OCI-LY3 (cell line): ENCODE measurements around the gene GNPDA1.

ENCODE experiments used
- EZH2phosphoT487 ChIP-seq: fragments of 200-600 bp; shearing (Covaris generic); IDR thresholded peaks from 2 replicates; pipeline ENCODE4 v1.6.1; 2018; ENCODE audit warnings: antibody characterized with exemption, mixed run types, low read depth
- TF ChIP-seq, protein P1 (sequence below): fragments of 200-600, 300-600 bp; sonication (generic); IDR thresholded peaks from 2 replicates; pipeline ENCODE4 v1.5.1; 2014; ENCODE audit warnings: antibody characterized with exemption, low read length, low read depth

DNA sequence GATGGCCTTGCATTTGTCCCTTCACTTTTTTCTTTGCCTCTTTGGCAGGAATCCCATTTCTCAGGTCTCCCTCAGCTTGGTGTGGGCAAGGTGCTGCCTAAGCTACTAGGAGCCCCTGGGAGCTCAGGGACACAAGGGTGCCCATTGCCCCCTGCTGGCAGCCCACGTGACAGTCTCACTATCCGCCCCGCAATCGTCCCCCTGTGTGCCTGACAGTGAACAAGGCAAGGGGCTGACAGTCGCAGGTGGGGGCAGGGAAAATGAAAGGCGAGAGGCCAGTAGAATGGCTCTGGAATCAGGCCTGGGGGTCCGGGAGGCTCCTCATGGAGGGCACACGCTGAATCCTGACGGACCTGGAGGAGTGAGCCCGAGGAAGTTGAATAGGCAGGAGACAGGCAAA, 52.8 kb downstream of the GNPDA1 start:
- TF ChIP-seq, protein P1, sequence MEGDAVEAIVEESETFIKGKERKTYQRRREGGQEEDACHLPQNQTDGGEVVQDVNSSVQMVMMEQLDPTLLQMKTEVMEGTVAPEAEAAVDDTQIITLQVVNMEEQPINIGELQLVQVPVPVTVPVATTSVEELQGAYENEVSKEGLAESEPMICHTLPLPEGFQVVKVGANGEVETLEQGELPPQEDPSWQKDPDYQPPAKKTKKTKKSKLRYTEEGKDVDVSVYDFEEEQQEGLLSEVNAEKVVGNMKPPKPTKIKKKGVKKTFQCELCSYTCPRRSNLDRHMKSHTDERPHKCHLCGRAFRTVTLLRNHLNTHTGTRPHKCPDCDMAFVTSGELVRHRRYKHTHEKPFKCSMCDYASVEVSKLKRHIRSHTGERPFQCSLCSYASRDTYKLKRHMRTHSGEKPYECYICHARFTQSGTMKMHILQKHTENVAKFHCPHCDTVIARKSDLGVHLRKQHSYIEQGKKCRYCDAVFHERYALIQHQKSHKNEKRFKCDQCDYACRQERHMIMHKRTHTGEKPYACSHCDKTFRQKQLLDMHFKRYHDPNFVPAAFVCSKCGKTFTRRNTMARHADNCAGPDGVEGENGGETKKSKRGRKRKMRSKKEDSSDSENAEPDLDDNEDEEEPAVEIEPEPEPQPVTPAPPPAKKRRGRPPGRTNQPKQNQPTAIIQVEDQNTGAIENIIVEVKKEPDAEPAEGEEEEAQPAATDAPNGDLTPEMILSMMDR: peak; percentile 40
- no peak for TF ChIP-seq EZH2phosphoT487
